SK-N-SH treated with all-trans-retinoic acid at 6 μM for 48 hours (cell line): ENCODE measurements around the gene NDUFA13.

Experiments
- ARNTL ChIP-seq: fragments of 450-650 bp; formaldehyde crosslinking; IDR thresholded peaks from 2 replicates; pipeline ENCODE4 v1.5.0; 2020; ENCODE audit warnings: low read depth, mild to moderate bottlenecking, moderate library complexity, borderline replicate concordance
- RARB ChIP-seq: fragments of 250-450 bp; sonication (Bioruptor Pico); IDR thresholded peaks from 2 replicates; pipeline ENCODE4 v1.8.0; 2021; ENCODE audit warnings: mild to moderate bottlenecking, moderate library complexity
- TOX ChIP-seq: fragments of 250-450 bp; sonication (Bioruptor Pico); IDR thresholded peaks from 2 replicates; pipeline ENCODE4 v1.8.0; 2021; ENCODE audit warnings: mild to moderate bottlenecking, moderate library complexity, borderline replicate concordance
- TSHZ2 ChIP-seq: fragments of 250-450 bp; sonication (Bioruptor Pico); IDR thresholded peaks from 2 replicates; pipeline ENCODE4 v1.5.0; 2020; ENCODE audit warnings: mild to moderate bottlenecking, moderate library complexity
- ZFP3 ChIP-seq: fragments of 250-450 bp; sonication (Bioruptor Pico); IDR thresholded peaks from 2 replicates; pipeline ENCODE4 v1.5.0; 2020; ENCODE audit warnings: mild to moderate bottlenecking, moderate library complexity
- ZFP30 ChIP-seq: fragments of 450-650 bp; formaldehyde crosslinking; IDR thresholded peaks from 2 replicates; pipeline ENCODE4 v1.5.0; 2022; ENCODE audit warnings: mild to moderate bottlenecking, moderate library complexity
- ZNF8 ChIP-seq: fragments of 450-650 bp; formaldehyde crosslinking; IDR thresholded peaks from 2 replicates; pipeline ENCODE4 v1.5.0; 2020; ENCODE audit warnings: mild to moderate bottlenecking, moderate library complexity

GRCh38 chr19:19528721-19529490 lies 12.9 kb downstream of the NDUFA13 start, which contains the start of gene YJEFN3:
- TF ChIP-seq ZFP3 (CRISPR knock-in tag) (no peak), TOX (CRISPR knock-in tag) (no peak), RARB (CRISPR knock-in tag) (no peak), ARNTL (CRISPR knock-in tag) (no peak), ZNF8 (no peak), ZFP30 (CRISPR knock-in tag) (no peak), TSHZ2 (CRISPR knock-in tag) (no peak)
